Melanocyte of skin (primary cell): ENCODE measurements around the gene SBNO2. TPM values are rescaled to one million over a fixed set of nuclear protein-coding genes. Genes with fewer than 3 reads are reported as not detected.

Experiments used
- total RNA-seq, 2 donors: library from RNA; depleted of rRNA; stranded (reverse); fragments of >200 nt; gene quantifications; 2 replicates each; pipeline ENCODE4 v1.2.3, GENCODE V29; 2012

Gene SBNO2
- 10 to 100 TPM; 63.7 to 63.9 TPM for total RNA-seq

GRCh38 chr19:1173845-1174809, at the start of gene SBNO2:
Gene SBNO2 (minus strand): TSS chr19:1174268. CDS start chr19:1154276, 19,992 bp downstream.

DNA sequence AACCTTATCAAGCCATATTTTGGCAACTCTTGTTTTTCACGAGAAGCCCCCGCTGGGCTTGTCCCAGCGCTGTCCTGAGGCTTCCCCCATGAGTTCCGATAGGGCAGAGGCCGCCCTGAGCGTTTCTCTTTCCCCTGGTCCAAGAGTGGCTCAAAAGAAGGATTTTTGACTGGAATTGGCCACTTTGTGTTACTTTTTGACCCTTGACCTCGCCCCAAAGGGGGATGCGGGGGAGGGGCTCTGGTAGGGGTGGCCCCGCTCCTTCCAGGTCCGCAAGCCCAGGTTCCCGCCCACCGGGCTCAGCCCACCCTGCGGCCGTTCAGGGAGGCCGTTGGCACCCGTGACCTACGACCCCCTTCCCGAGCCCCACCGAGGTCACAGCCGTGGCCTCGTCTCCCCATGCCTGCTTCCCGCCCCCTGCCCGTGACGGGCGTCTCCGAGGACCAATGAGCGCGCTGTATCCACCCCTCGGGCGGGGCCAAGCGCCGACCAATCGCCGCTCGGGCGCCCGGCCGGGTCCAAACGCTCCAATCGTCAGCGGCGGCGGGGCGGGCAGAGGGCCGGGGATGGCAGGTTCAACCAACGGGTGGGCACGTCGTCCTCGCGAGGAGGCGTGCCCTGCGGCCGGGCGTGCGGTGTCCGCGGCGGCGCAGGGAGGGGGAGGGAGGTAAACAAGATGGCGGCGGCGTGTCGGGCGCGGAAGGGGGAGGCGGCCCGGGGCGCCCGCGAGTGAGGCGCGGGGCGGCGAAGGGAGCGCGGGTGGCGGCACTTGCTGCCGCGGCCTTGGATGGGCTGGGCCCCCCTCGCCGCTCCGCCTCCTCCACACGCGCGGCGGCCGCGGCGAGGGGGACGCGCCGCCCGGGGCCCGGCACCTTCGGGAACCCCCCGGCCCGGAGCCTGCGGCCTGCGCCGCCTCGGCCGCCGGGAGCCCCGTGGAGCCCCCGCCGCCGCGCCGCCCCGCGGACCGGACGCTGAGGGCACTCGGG, 31.3 kb upstream of the SBNO2 start, which contains the start of gene STK11:
Gene STK11, plus strand, starts transcription at position 665 of the 986 bp plus-strand sequence. CDS start 1,136 bp downstream, outside the sequence.

GRCh38 chr19:1103708-1104310, 70.3 kb downstream of the SBNO2 start, which contains the start of gene GPX4:
Gene GPX4 (plus strand): TSS chr19:1103994. CDS start chr19:1104044, 50 bp downstream.

DNA sequence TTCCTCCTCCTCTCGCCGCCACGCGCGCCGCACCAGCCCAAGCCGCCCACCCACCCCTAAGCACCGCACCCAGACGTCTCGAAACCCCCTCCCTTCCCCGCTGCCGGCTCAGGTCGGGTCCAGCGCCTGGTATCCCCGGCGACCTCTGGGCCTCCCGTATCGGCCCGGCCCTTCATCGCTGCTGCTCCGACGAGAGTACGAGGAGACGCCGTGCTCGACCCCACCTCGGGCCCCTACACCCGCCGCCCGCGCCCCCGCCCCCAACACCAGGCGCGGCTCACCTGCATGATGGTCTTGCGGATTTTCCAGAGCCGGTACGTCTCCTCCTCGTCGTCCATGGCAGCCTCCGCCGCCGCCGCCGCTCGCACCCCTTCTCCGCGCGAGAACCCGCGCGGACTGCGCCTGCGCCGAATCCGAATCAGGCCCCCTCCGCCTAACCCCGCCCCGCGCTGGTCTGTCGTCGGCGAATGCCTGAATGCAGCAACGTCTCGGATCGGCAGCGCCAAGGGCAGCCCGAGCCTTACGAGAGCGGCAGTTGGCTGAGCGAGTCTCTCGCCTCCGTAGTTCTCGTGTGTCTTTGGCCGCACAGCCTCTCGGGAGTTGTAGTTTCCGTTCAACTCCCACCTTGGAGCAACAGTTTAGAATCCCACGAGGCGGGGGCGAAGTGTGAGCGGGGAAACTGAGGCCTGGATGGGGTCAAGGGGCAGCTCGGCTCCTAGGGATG, 78.9 kb downstream of the SBNO2 start, which contains the start of gene POLR2E:
Gene POLR2E, minus strand, starts transcription at position 398 of the 724 bp plus-strand sequence. Its CDS starts 60 bp downstream, at position 338.

GRCh38 chr19:1066748-1067340, 107.2 kb downstream of the SBNO2 start, which contains the start of gene ARHGAP45:
Gene ARHGAP45 (plus strand): TSS chr19:1067167. CDS start chr19:1067406, 239 bp downstream.

Other genes starting within 250 kb of the SBNO2 start
- 10 to 100 TPM; 11.0 to 12.0 TPM for gene ARID3A, start 248.2 kb downstream of the SBNO2 start, total RNA-seq
- 10 to 100 TPM; 60.6 to 65.3 TPM for gene WDR18, start 189.9 kb downstream of the SBNO2 start, total RNA-seq
- gene GRIN3B, start 173.8 kb downstream of the SBNO2 start, total RNA-seq, result under 1 TPM in 1 of 2 donors, not detected in 1; under 0.01 TPM
- gene TMEM259, start 153.1 kb downstream of the SBNO2 start, total RNA-seq, result 100 to 1,000 TPM; 109 to 124 TPM
- gene RNU6-2, start 152.7 kb downstream of the SBNO2 start, total RNA-seq, result not detected
- gene CNN2, start 147.7 kb downstream of the SBNO2 start, total RNA-seq, result 10 to 100 TPM; 22.0 to 48.6 TPM
- gene ABCA7, start 134.2 kb downstream of the SBNO2 start, total RNA-seq, result 10 to 100 TPM in 1 of 2 donors, 1 to 10 TPM in 1; 9.0 to 14.8 TPM
- 1 to 10 TPM in 1 of 2 donors, under 1 TPM in 1; 0.69 to 4.0 TPM for gene ARHGAP45, start 107.1 kb downstream of the SBNO2 start, total RNA-seq
- 100 to 1,000 TPM in 1 of 2 donors, 10 to 100 TPM in 1; 69.2 to 110 TPM for gene POLR2E, start 78.9 kb downstream of the SBNO2 start, total RNA-seq
- 100 to 1,000 TPM; 109 to 195 TPM for gene GPX4, start 70.3 kb downstream of the SBNO2 start, total RNA-seq
- 10 to 100 TPM; 50.9 to 58.9 TPM for gene STK11, start 31.5 kb upstream of the SBNO2 start, total RNA-seq
- 1 to 10 TPM; 2.4 to 3.3 TPM for gene CBARP, start 63.7 kb upstream of the SBNO2 start, total RNA-seq
- gene ATP5F1D, start 67.5 kb upstream of the SBNO2 start, total RNA-seq, result 10 to 100 TPM; 19.6 to 31.0 TPM
- gene MIDN, start 74.3 kb upstream of the SBNO2 start, total RNA-seq, result 10 to 100 TPM in 1 of 2 donors, 1 to 10 TPM in 1; 9.3 to 12.3 TPM
- gene CIRBP, start 95.1 kb upstream of the SBNO2 start, total RNA-seq, result 100 to 1,000 TPM in 1 of 2 donors, 10 to 100 TPM in 1; 67.3 to 137 TPM
- 10 to 100 TPM; 47.8 to 63.6 TPM for gene FAM174C, start 101.3 kb upstream of the SBNO2 start, total RNA-seq
- gene EFNA2, start 111.6 kb upstream of the SBNO2 start, total RNA-seq, result not detected
- 10 to 100 TPM; 87.2 to 89.5 TPM for gene NDUFS7, start 209.6 kb upstream of the SBNO2 start, total RNA-seq
- 10 to 100 TPM; 19.3 to 20.6 TPM for gene GAMT, start 227.3 kb upstream of the SBNO2 start, total RNA-seq
- gene DAZAP1, start 233.3 kb upstream of the SBNO2 start, total RNA-seq, result 10 to 100 TPM; 41.6 to 61.6 TPM